SK-N-MC (cell line): ENCODE data around the gene TTYH2.

Source experiments
- EZH2 ChIP-seq: fragments of 200-600 bp; sonication (generic); IDR thresholded peaks from one replicate; pipeline ENCODE4 v1.6.1; 2017; ENCODE audit warnings: antibody characterized with exemption
- FOXP2 ChIP-seq: optimal IDR thresholded peaks from 2 replicates; pipeline ENCODE3; 2011; ENCODE audit warnings: mild to moderate bottlenecking, moderate library complexity; ENCODE audit not compliant: insufficient read depth; ENCODE audit errors: extremely low read length, control extremely low read depth
- POLR2AphosphoS5 ChIP-seq: IDR thresholded peaks from 2 replicates; pipeline ENCODE4 v1.6.1; 2012; ENCODE audit warnings: mild to moderate bottlenecking, low read depth, low read length, borderline replicate concordance

DNA sequence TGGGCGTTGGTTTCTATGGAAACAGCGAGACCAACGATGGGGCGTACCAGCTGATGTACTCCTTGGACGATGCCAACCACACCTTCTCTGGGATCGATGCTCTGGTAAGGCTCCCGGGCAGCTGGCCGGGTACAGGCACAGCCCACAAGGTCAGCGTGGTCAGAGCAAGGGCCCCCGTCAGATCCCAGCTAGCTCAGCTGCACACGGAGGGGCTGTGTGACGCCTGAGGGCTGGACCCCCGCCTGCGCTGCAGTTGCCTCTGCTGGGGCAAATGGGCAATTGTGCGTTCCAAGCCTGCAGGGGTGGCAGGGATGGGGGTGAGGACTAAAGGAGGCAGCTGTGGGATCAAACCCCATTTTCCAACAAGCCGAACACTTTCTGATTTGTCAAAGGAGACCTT, 17.5 kb downstream of the TTYH2 start:
- TF ChIP-seq EZH2 (no peak), POLR2AphosphoS5 (no peak), FOXP2 (no peak)
